Stimulated activated naive B cell treated with anti-CD40 and anti-IgM and Interleukin-4, amounts not matched to agents 10 μg/mL and 1 μg/mL and 100 μg/mL, for 72 hours (primary cell): ENCODE measurements around the gene PBX1.

ENCODE experiments used
- ATAC-seq, 2 donors: fragments of 150-1000 bp; cut with Tn5 transposase; replicated peaks; 2 replicates each; pipeline ENCODE4 v1.10.0; 2021; ENCODE audit warnings: moderate library complexity in 1 of 2
- DNase-seq: peaks from one replicate; pipeline ENCODE4 v3.0.0; 2021
- H3K27ac Mint-ChIP-seq: one replicate; pipeline ENCODE4 v1.8.0; 2022; ENCODE audit warnings: mild to moderate bottlenecking, mixed read lengths
- H3K27me3 Mint-ChIP-seq, 2 donors: one replicate each; pipeline ENCODE4 v1.8.0; 2022; ENCODE audit warnings: mixed read lengths in 2 of 2
- H3K36me3 Mint-ChIP-seq, 2 donors: one replicate each; pipeline ENCODE4 v1.8.0; 2022; ENCODE audit warnings: mixed read lengths in 2 of 2, mild to moderate bottlenecking in 1 of 2
- H3K4me1 Mint-ChIP-seq, 2 donors: one replicate each; pipeline ENCODE4 v1.8.0; 2022; ENCODE audit warnings: mixed read lengths in 2 of 2, mild to moderate bottlenecking in 1 of 2
- H3K4me3 Mint-ChIP-seq, 2 donors: one replicate each; pipeline ENCODE4 v1.8.0; 2022; ENCODE audit warnings: mild to moderate bottlenecking in 2 of 2, mixed read lengths in 2 of 2, moderate library complexity in 1 of 2
- H3K9me3 Mint-ChIP-seq, 2 donors: one replicate each; pipeline ENCODE4 v1.8.0; 2022; ENCODE audit warnings: mixed read lengths in 2 of 2, mild to moderate bottlenecking in 1 of 2

The PBX1 gene

DNA sequence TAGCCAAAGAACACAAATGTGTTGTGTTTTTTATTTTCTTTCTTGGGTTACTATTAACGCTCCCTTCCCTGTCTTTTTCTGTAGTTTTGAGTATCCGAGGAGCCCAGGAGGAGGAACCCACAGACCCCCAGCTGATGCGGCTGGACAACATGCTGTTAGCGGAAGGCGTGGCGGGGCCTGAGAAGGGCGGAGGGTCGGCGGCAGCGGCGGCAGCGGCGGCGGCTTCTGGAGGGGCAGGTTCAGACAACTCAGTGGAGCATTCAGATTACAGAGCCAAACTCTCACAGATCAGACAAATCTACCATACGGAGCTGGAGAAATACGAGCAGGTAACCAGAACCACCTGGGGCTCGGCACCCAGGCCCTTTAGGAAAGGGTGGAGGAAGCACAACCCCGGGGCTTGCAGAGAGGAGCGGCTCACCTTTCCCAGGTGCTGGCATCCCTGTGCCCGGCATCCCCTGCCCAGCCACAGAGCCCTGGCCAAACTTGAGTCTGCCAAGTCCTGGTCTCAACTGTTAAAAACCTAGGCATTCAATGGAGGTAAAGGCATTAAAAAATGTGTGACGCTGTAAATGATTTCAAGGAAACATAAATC lies 233.5 kb downstream of the PBX1 start:
- no peaks in the 10 kb centered on the region for H3K9me3 Mint-ChIP-seq
- ATAC-seq, result no peak

GRCh38 chr1:164794356-164794755 lies 235.4 kb downstream of the PBX1 start:
- H3K36me3 Mint-ChIP-seq, result no peaks in the 10 kb centered on the region
- no peaks in the 10 kb centered on the region for H3K4me1 Mint-ChIP-seq
- no peaks in the 10 kb centered on the region for H3K9me3 Mint-ChIP-seq
- H3K4me3 Mint-ChIP-seq, result no peak overlapping the region
- ATAC-seq, result no peak
- DNase-seq, result no peak
- H3K27me3 Mint-ChIP-seq, result peaks cover 5 to 25% of the 10 kb centered on the region in 2 donors
- H3K27ac Mint-ChIP-seq, result no peak overlapping the region

More for the DNA sequence above, 233.5 kb downstream of the PBX1 start:
- Mint-ChIP-seq H3K4me1 (peaks cover 0 to 2% of the 10 kb centered on the region in 2 donors), H3K36me3 (no peaks in the 10 kb centered on the region), H3K27me3 (peaks cover 6 to 39% of the 10 kb centered on the region in 2 donors), H3K4me3 (no peak overlapping the region), H3K27ac (no peak overlapping the region)
- no peak for DNase-seq

DNA sequence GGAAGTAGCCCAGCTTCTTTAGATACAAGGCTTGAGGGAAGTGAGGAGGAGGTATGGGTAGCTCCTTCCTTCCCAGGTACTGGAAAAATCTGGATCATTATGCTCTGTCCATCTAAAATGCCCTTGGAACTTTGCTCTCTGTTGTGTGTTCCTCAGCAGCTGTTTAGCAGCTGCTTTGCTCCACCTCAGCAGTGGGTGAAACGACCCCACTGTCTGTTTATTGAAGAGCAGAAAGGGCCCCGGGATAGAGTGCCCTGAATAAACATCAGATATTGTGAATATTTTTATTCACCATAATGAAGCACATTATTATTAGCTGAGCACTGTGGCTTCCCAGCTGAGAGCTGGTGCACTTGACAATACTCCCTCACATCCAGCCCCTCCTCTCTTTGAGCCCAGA lies 237.9 kb downstream of the PBX1 start:
- no peak overlapping the region for H3K4me3 Mint-ChIP-seq
- H3K27ac Mint-ChIP-seq, result no peak overlapping the region
- ATAC-seq, result no peak
- no peaks in the 10 kb centered on the region for H3K4me1 Mint-ChIP-seq
- H3K36me3 Mint-ChIP-seq, result no peaks in the 10 kb centered on the region
- H3K9me3 Mint-ChIP-seq, result no peaks in the 10 kb centered on the region
- peaks cover 5 to 6% of the 10 kb centered on the region in 2 donors for H3K27me3 Mint-ChIP-seq
- DNase-seq, result no peak

DNA sequence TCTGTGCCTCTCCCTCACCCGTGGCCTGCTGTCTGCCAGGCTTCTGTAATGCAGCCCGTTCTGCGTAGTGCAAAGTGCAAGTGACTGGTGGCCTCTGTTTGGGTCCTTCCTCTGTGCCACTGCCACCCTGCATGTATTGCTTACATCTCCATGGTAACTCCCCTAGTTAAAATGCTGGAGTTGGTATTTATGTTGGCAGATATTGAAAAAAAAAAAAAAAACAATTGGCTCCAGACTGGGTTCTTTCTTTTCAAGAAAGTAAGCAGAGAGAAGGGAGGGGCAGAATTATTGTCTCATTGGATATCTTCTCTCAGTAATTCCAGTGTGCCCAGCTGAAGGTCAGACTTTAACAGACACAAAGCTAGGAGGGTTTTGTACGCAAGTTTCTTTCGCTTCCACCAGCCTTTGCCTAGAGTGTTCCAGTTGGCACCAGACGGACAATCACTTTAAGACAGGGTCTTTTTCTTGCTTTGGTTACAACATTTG lies 242.3 kb downstream of the PBX1 start:
- DNase-seq, result no peak
- no peak for ATAC-seq
- Mint-ChIP-seq H3K4me3 (no peak overlapping the region), H3K4me1 (no peaks in the 10 kb centered on the region), H3K9me3 (no peaks in the 10 kb centered on the region), H3K27ac (no peak overlapping the region), H3K27me3 (peaks cover 0 to 5% of the 10 kb centered on the region in 2 donors), H3K36me3 (no peaks in the 10 kb centered on the region)

DNA sequence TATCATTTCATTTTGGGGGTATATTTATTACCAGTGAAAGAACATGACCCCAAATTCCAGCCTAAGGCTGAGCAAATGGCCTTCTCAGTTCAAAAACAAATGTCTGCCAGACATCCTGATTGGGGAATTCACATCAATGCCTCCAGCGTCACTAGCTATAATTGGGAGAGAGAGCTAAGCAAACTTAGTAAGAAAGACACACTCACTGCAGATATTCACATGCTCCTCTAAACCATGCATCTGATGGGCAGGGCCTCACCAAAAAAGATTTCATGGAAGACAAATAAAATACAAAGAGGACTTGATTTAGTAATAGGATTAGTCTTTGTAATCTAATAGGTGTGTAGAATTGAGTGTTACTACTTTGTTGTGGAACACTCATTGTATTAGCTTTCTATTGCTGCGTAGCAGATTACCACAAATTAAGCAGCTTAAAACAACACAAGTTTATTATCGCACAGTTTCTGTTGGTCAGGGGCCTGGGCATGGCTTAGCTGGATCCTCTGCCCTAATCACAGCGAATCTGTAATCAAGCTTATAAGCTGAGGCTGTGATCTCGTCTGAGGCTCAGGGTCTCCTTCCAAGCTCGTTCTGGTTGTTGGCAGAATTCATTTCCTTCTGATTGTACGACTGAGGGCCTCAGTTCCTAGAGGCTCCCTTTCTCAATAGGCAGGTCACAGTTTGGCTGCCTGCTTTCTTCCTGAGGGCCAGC lies 243.0 kb downstream of the PBX1 start:
- DNase-seq (no peak), ATAC-seq (no peak)
- Mint-ChIP-seq H3K36me3 (no peaks in the 10 kb centered on the region), H3K27ac (no peak overlapping the region), H3K4me3 (no peak overlapping the region), H3K4me1 (no peaks in the 10 kb centered on the region), H3K9me3 (no peaks in the 10 kb centered on the region), H3K27me3 (peaks cover 0 to 5% of the 10 kb centered on the region in 2 donors)

GRCh38 chr1:164802529-164803282 lies 243.7 kb downstream of the PBX1 start:
- DNase-seq (no peak), ATAC-seq (no peak)
- peaks cover 0 to 5% of the 10 kb centered on the region in 2 donors for H3K27me3 Mint-ChIP-seq
- no peak overlapping the region for H3K27ac Mint-ChIP-seq
- no peaks in the 10 kb centered on the region for H3K9me3 Mint-ChIP-seq
- H3K36me3 Mint-ChIP-seq, result no peaks in the 10 kb centered on the region
- H3K4me3 Mint-ChIP-seq, result no peak overlapping the region
- no peaks in the 10 kb centered on the region for H3K4me1 Mint-ChIP-seq

DNA sequence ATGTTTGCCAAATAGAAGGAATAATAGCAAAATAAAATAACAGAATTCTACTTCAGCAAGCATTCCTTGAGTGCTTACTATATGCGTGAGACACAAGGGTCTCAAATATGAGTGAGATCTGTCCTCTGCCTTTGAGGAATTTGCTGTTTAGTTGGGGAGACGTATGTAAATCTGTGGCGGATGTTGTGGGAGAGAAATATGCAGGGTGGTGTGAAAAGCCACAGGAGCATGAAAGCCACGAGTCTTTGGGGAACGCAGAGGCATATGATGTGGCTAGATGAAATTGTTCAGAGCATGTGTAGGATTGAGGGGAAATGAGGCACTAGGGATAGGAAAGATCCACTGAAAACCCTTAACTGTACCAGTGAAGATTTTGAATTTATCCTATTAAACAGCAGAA lies 244.4 kb downstream of the PBX1 start:
- Mint-ChIP-seq H3K4me3 (no peak overlapping the region), H3K4me1 (no peaks in the 10 kb centered on the region), H3K27ac (no peak overlapping the region), H3K27me3 (peaks cover 0 to 5% of the 10 kb centered on the region in 2 donors), H3K9me3 (no peaks in the 10 kb centered on the region), H3K36me3 (no peaks in the 10 kb centered on the region)
- DNase-seq, result no peak
- no peak for ATAC-seq

DNA sequence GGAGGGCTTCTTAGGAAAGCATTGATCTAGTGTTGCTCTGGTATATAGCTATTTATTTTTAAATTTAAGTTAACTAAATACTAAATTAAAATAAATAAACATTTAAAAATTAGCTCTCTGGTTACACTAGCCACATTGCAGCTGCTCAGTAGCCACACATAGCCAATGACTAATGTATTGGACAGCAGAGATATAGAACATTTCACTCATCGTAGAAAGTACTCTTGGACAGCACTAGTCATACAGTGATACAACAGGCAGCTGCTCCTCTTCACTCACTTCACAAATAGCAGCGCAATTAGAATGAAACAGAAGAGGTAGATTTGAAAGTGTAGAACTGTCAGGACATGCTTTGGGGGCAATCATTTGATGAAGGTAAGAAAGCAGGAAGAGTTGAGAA lies 245.4 kb downstream of the PBX1 start:
- DNase-seq (no peak), ATAC-seq (no peak)
- no peaks in the 10 kb centered on the region for H3K9me3 Mint-ChIP-seq
- no peaks in the 10 kb centered on the region for H3K4me1 Mint-ChIP-seq
- H3K27ac Mint-ChIP-seq, result no peak overlapping the region
- no peak overlapping the region for H3K4me3 Mint-ChIP-seq
- H3K36me3 Mint-ChIP-seq, result no peaks in the 10 kb centered on the region
- peaks cover 0 to 5% of the 10 kb centered on the region in 2 donors for H3K27me3 Mint-ChIP-seq

GRCh38 chr1:164805399-164805798 lies 246.4 kb downstream of the PBX1 start:
- no peak overlapping the region for H3K4me3 Mint-ChIP-seq
- no peaks in the 10 kb centered on the region for H3K9me3 Mint-ChIP-seq
- no peaks in the 10 kb centered on the region for H3K4me1 Mint-ChIP-seq
- ATAC-seq (no peak), DNase-seq (no peak)
- peaks cover 0 to 8% of the 10 kb centered on the region in 2 donors for H3K27me3 Mint-ChIP-seq
- H3K27ac Mint-ChIP-seq, result no peak overlapping the region
- no peaks in the 10 kb centered on the region for H3K36me3 Mint-ChIP-seq

DNA sequence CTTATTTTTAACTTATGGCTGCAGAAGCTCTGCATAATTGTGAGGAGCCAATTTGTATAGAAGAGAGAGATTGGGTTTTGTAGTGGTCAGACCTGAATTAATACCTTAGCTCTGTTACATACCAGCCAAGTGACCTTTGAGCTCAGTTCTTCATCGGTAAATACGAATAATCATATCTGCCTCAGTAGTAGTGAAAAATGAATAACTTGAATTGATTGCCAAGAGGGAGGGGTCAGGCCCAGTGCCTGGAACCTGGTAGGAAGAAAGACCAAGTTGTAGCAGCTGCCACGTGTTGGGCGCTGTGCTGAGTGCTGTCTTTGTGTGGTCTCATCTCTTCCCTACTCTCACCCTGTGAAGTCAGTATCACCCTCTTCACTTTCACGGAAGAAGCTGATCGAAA lies 247.5 kb downstream of the PBX1 start:
- no peak for ATAC-seq
- Mint-ChIP-seq H3K9me3 (no peaks in the 10 kb centered on the region), H3K27me3 (peaks cover 0 to 8% of the 10 kb centered on the region in 2 donors), H3K4me3 (no peak overlapping the region), H3K36me3 (no peaks in the 10 kb centered on the region), H3K4me1 (no peaks in the 10 kb centered on the region), H3K27ac (no peak overlapping the region)
- no peak for DNase-seq

- ATAC-seq (no peak), DNase-seq (no peak)
- H3K9me3 Mint-ChIP-seq, result no peaks in the 10 kb centered on the region
- H3K4me3 Mint-ChIP-seq, result no peak overlapping the region
- H3K27me3 Mint-ChIP-seq, result peaks cover 3 to 5% of the 10 kb centered on the region in 2 donors
- H3K4me1 Mint-ChIP-seq, result no peaks in the 10 kb centered on the region
- no peak overlapping the region for H3K27ac Mint-ChIP-seq
- H3K36me3 Mint-ChIP-seq, result no peaks in the 10 kb centered on the region
Observed at GRCh38 chr1:164813776-164814175, 254.8 kb downstream of the PBX1 start.

DNA sequence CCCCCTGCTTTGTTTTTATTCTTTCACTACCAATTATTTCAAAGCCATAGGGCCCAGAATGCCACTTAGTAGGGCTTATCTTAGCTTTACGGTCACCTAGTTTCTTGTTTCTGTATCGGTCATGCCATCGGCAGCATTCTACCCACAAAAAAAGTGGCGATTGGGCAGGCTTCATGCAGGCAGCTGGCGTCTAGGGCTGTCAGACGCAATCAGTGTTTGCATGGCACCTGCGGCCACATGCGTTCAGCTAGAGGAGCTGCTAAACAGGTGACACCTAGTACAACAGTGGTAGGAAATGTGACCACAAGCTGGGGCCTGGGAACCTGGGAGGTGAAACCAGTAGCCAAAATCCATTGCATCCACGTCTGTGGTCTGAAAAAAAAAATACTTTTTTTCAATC lies 262.7 kb downstream of the PBX1 start:
- Mint-ChIP-seq H3K36me3 (no peaks in the 10 kb centered on the region), H3K4me1 (no peaks in the 10 kb centered on the region), H3K27ac (no peak overlapping the region)

GRCh38 chr1:164823486-164824279 lies 264.7 kb downstream of the PBX1 start:
- Mint-ChIP-seq H3K27ac (no peak overlapping the region), H3K4me3 (no peak overlapping the region), H3K36me3 (no peaks in the 10 kb centered on the region), H3K4me1 (no peaks in the 10 kb centered on the region), H3K9me3 (peaks cover 0 to 3% of the 10 kb centered on the region in 2 donors), H3K27me3 (no peaks in the 10 kb centered on the region)
- no peak for ATAC-seq
- DNase-seq, result no peak

More for the DNA sequence above, 262.7 kb downstream of the PBX1 start:
- peaks cover 0 to 3% of the 10 kb centered on the region in 2 donors for H3K9me3 Mint-ChIP-seq
- H3K27me3 Mint-ChIP-seq, result no peaks in the 10 kb centered on the region
- H3K4me3 Mint-ChIP-seq, result no peak overlapping the region
- no peak for DNase-seq
- ATAC-seq, result no peak

- Mint-ChIP-seq H3K9me3 (peaks cover 0 to 3% of the 10 kb centered on the region in 2 donors), H3K27me3 (peaks cover 0 to 4% of the 10 kb centered on the region in 2 donors), H3K4me3 (no peak overlapping the region), H3K27ac (no peak overlapping the region), H3K4me1 (no peaks in the 10 kb centered on the region), H3K36me3 (no peaks in the 10 kb centered on the region)
- ATAC-seq (no peak), DNase-seq (no peak)
Observed at GRCh38 chr1:164824542-164824941, 265.6 kb downstream of the PBX1 start.
